Measurements from ENCODE around the gene ZNF85.
A peak's percentile ranks its signal among the peaks of the same experiment; 100 is the strongest.
"Not testable (repeated sequence)": the region's sequence is repeated elsewhere in the genome, so short reads cannot be mapped to it uniquely, and the experiment has no call there.

Gene ZNF85

GRCh38 chr19:20923077-20923871 lies at the start of gene ZNF85:
Gene ZNF85 (plus strand): TSS chr19:20923251. CDS start chr19:20923401, 150 bp downstream.
- peak; percentile 81 for DNase-seq

- DNase-seq = no peak
These were observed 43.5 kb upstream of the ZNF85 start for GRCh38 chr19:20879501-20879900.

- DNase-seq = no peak
These were observed 10.1 kb upstream of the ZNF85 start for GRCh38 chr19:20912973-20913372.

- no peak for DNase-seq
These were observed 2.4 kb downstream of the ZNF85 start for GRCh38 chr19:20925481-20925880.

GRCh38 chr19:20926796-20927195 lies 3.7 kb downstream of the ZNF85 start:
- DNase-seq = no peak

GRCh38 chr19:20928371-20928770 lies 5.3 kb downstream of the ZNF85 start:
- no peak for DNase-seq

GRCh38 chr19:20936322-20936947 lies 13.4 kb downstream of the ZNF85 start:
- not testable (repeated sequence) for DNase-seq

- DNase-seq = not testable (repeated sequence)
These were observed 29.6 kb downstream of the ZNF85 start for GRCh38 chr19:20952561-20953095.

GRCh38 chr19:20964798-20965197 lies 41.7 kb downstream of the ZNF85 start:
- DNase-seq = no peak

GRCh38 chr19:20968092-20968491 lies 45.0 kb downstream of the ZNF85 start:
- no peak for DNase-seq

- DNase-seq = no peak
These were observed 46.4 kb downstream of the ZNF85 start for GRCh38 chr19:20969498-20969897.

GRCh38 chr19:20969898-20970297 lies 46.8 kb downstream of the ZNF85 start:
- DNase-seq = no peak

- not testable (repeated sequence) for DNase-seq
These were observed 69.7 kb downstream of the ZNF85 start for GRCh38 chr19:20992788-20993187.

- DNase-seq = peak; percentile 77
These were observed 76.8 kb downstream of the ZNF85 start for GRCh38 chr19:20999731-21000352.
